Astrocyte (in vitro differentiated cells and primary cell): ENCODE results near the gene CYP4X1.
"Not testable (repeated sequence)": the region's sequence is repeated elsewhere in the genome, so short reads cannot be mapped to it uniquely, and the experiment has no call there.

Source experiments
- EZH2 ChIP-seq: IDR thresholded peaks from 2 replicates; pipeline ENCODE4 v1.6.1; 2012; ENCODE audit warnings: mild to moderate bottlenecking, low read length, inconsistent platforms; ENCODE audit not compliant: insufficient read depth
- TF ChIP-seq, protein P1 (sequence below): IDR thresholded peaks from 2 replicates; pipeline ENCODE4 v1.5.1; 2011; ENCODE audit warnings: low read depth, mild to moderate bottlenecking, inconsistent platforms, low read length, moderate library complexity; ENCODE audit not compliant: insufficient read depth

DNA sequence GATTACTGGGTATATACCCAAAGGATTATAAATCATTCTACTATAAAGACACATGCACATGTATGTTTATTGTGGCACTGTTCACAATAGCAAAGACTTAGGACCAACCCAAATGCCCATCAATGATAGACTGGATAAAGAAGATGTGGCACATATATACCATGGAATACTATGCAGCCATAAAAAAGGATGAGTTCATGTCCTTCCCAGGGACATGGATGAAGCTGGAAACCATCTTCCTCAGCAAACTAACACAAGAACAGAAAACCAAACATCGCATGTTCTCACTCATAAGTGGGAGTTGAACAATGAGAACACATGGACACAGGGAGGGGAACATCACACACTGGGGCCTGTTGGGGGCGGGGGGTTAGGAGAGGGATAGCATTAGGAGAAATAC, 32.9 kb upstream of the CYP4X1 start:
- not testable (repeated sequence) for TF ChIP-seq EZH2
- TF ChIP-seq, protein P1, sequence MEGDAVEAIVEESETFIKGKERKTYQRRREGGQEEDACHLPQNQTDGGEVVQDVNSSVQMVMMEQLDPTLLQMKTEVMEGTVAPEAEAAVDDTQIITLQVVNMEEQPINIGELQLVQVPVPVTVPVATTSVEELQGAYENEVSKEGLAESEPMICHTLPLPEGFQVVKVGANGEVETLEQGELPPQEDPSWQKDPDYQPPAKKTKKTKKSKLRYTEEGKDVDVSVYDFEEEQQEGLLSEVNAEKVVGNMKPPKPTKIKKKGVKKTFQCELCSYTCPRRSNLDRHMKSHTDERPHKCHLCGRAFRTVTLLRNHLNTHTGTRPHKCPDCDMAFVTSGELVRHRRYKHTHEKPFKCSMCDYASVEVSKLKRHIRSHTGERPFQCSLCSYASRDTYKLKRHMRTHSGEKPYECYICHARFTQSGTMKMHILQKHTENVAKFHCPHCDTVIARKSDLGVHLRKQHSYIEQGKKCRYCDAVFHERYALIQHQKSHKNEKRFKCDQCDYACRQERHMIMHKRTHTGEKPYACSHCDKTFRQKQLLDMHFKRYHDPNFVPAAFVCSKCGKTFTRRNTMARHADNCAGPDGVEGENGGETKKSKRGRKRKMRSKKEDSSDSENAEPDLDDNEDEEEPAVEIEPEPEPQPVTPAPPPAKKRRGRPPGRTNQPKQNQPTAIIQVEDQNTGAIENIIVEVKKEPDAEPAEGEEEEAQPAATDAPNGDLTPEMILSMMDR, result not testable (repeated sequence)
